Thymus (tissue), 14 donors: ENCODE measurements around the gene PCDHB6. TPM values are rescaled to one million over a fixed set of nuclear protein-coding genes. Genes with fewer than 3 reads are reported as not detected.
"Not testable (repeated sequence)": the region's sequence is repeated elsewhere in the genome, so short reads cannot be mapped to it uniquely, and the experiment has no call there.

ENCODE experiments used
- DNase-seq, 9 donors: peaks; one replicate each; pipeline ENCODE4 v3.0.0-alpha.2; 2013; ENCODE audit warnings: low spot score in 9 of 9, low read depth in 6 of 9, missing footprints in 1 of 9
- H3K27ac ChIP-seq, 2 donors: one replicate each; pipeline ENCODE4 v1.5.1; 2013; ENCODE audit warnings: control low read depth in 1 of 2, low read depth in 1 of 2, low read length in 1 of 2, mild to moderate bottlenecking in 1 of 2, moderate library complexity in 1 of 2
- H3K27me3 ChIP-seq, 2 donors: one replicate each; pipeline ENCODE4 v1.5.1; 2013; ENCODE audit warnings: low read length in 1 of 2; ENCODE audit not compliant: control insufficient read depth in 2 of 2, insufficient read depth in 1 of 2
- H3K36me3 ChIP-seq, 2 donors: one replicate each; pipeline ENCODE4 v1.5.1; 2013; ENCODE audit warnings: low read length in 1 of 2, mild to moderate bottlenecking in 1 of 2, moderate library complexity in 1 of 2; ENCODE audit not compliant: control insufficient read depth in 2 of 2, insufficient read depth in 2 of 2
- H3K4me1 ChIP-seq, 2 donors: one replicate each; pipeline ENCODE4 v1.5.1; 2013; ENCODE audit warnings: low read length in 2 of 2; ENCODE audit not compliant: control insufficient read depth in 2 of 2, insufficient read depth in 2 of 2
- H3K4me3 ChIP-seq, 2 donors: one replicate each; pipeline ENCODE4 v1.5.1; 2013; ENCODE audit warnings: low read length in 2 of 2, control low read depth in 1 of 2, mild to moderate bottlenecking in 1 of 2
- H3K9me3 ChIP-seq, 2 donors: one replicate each; pipeline ENCODE4 v1.5.1; 2013; ENCODE audit warnings: low read length in 1 of 2, mild to moderate bottlenecking in 1 of 2; ENCODE audit not compliant: control insufficient read depth in 2 of 2, insufficient read depth in 1 of 2
- WGBS: extraction: QIAGEN DNeasy Blood & Tissue Kit; methylation state at CpG from one replicate; pipeline ENCODE4 v1.1.7; 2013; 5-methylcytosine and 5-hydroxymethylcytosine counted together
- long read RNA-seq, 10 donors: transcript quantifications; one replicate each; lab custom pipeline, GENCODE V29; 2026
- polyA plus RNA-seq: library from polyadenylated mRNA; stranded (reverse); fragments of 200-250 nt; gene quantifications from one replicate; pipeline ENCODE4 v1.2.3, GENCODE V29; 2013
- total RNA-seq: library from RNA; stranded (reverse); fragments of 120-200 nt; gene quantifications from one replicate; pipeline ENCODE4 v1.2.4, GENCODE V29; 2013
- donor health status: healthy.

The PCDHB6 gene
- 0.09 TPM for total RNA-seq
- polyA plus RNA-seq, result 0.23 TPM
- long read RNA-seq, donor 1, result 0 reads
- long read RNA-seq, donor 2, result 0 reads
- long read RNA-seq, donor 3, result 0 reads
- long read RNA-seq, donor 4, result 0 reads
- long read RNA-seq, donor 5, partial matches to known transcripts, result 0 of 1 reads
- long read RNA-seq, donor 5, other reads (novel, unspliced or antisense), result 0 of 1 reads
- long read RNA-seq, donor 6, partial matches to known transcripts, result 0 of 1 reads
- long read RNA-seq, donor 6, other reads (novel, unspliced or antisense), result 0 of 1 reads
- long read RNA-seq, donor 7, result 0 reads
- long read RNA-seq, donor 8, result 0 reads
- long read RNA-seq, donor 9, partial matches to known transcripts, result 0 of 1 reads
- long read RNA-seq, donor 9, other reads (novel, unspliced or antisense), result 0 of 1 reads
- long read RNA-seq, donor 10, result 0 reads

GRCh38 chr5:141149812-141150211 lies at the start of gene PCDHB6:
TSS of gene PCDHB6 (plus strand) at chr5:141150057. CDS start at chr5:141150258, 201 bp downstream.
- no peak within 1 kb of the TSS for H3K4me3 ChIP-seq
- H3K4me1 ChIP-seq, result no peaks in the 10 kb centered on the region
- H3K9me3 ChIP-seq, result peaks cover 0 to 2% of the 10 kb centered on the region in 2 donors
- H3K27me3 ChIP-seq, result peaks cover 0 to 16% of the 10 kb centered on the region in 2 donors
- WGBS, result 22% methylated on average over 18 of the region's 18 CpGs
- no peak for DNase-seq
- H3K27ac ChIP-seq, result no peak within 1 kb of the TSS
- H3K36me3 ChIP-seq, result no peaks in the 10 kb centered on the region

- H3K4me3 ChIP-seq, result no peak within 1 kb of the TSS
- no peak within 1 kb of the TSS for H3K27ac ChIP-seq
- peaks cover 0 to 14% of the 10 kb centered on the region in 2 donors for H3K27me3 ChIP-seq
- H3K4me1 ChIP-seq, result no peaks in the 10 kb centered on the region
- H3K36me3 ChIP-seq, result no peaks in the 10 kb centered on the region
- WGBS, result 26% methylated on average over 19 of the region's 19 CpGs
- peaks cover 0 to 3% of the 10 kb centered on the region in 2 donors for H3K9me3 ChIP-seq
- peak in 1 of 9 donors; percentile 8 for DNase-seq
Measured at GRCh38 chr5:141100243-141100805, 49.5 kb upstream of the PCDHB6 start, which contains the start of gene PCDHB3. TSS of gene PCDHB3 (plus strand) at chr5:141100473. CDS start at chr5:141100650, 177 bp downstream.

- 52% methylated on average over 20 of the region's 20 CpGs for WGBS
- peaks cover 0 to 3% of the 10 kb centered on the region in 2 donors for H3K9me3 ChIP-seq
- no peak overlapping the region for H3K27ac ChIP-seq
- H3K4me1 ChIP-seq, result no peaks in the 10 kb centered on the region
- H3K4me3 ChIP-seq, result no peak overlapping the region
- peaks cover 0 to 10% of the 10 kb centered on the region in 2 donors for H3K27me3 ChIP-seq
- no peaks in the 10 kb centered on the region for H3K36me3 ChIP-seq
- no peak for DNase-seq
Measured at GRCh38 chr5:141101059-141101458, 48.8 kb upstream of the PCDHB6 start.

GRCh38 chr5:141102070-141102469 lies 47.8 kb upstream of the PCDHB6 start:
- not testable (repeated sequence) for H3K4me3 ChIP-seq, H3K36me3 ChIP-seq, H3K9me3 ChIP-seq, H3K4me1 ChIP-seq, H3K27ac ChIP-seq, DNase-seq
- H3K27me3 ChIP-seq, result peaks cover 0 to 10% of the 10 kb centered on the region in 2 donors
- 54% methylated on average over 39 of the region's 39 CpGs for WGBS

GRCh38 chr5:141102471-141102870 lies 47.4 kb upstream of the PCDHB6 start:
- H3K4me3 ChIP-seq, H3K4me1 ChIP-seq, DNase-seq, H3K27ac ChIP-seq, H3K36me3 ChIP-seq, H3K9me3 ChIP-seq: not testable (repeated sequence)
- WGBS, result 57% methylated on average over 31 of the region's 38 CpGs
- H3K27me3 ChIP-seq, result peaks cover 0 to 10% of the 10 kb centered on the region in 2 donors

- 90% methylated on average over 2 of the region's 2 CpGs for WGBS
- H3K4me1 ChIP-seq, result no peaks in the 10 kb centered on the region
- H3K4me3 ChIP-seq, result no peak overlapping the region
- H3K27ac ChIP-seq, result no peak overlapping the region
- DNase-seq, result no peak
- no peaks in the 10 kb centered on the region for H3K36me3 ChIP-seq
- peaks cover 0 to 9% of the 10 kb centered on the region in 2 donors for H3K27me3 ChIP-seq
- H3K9me3 ChIP-seq, result peaks cover 0 to 1% of the 10 kb centered on the region in 2 donors
Measured at GRCh38 chr5:141105350-141105749, 44.5 kb upstream of the PCDHB6 start.

GRCh38 chr5:141119250-141119649 lies 30.6 kb upstream of the PCDHB6 start:
- Histone ChIP-seq H3K4me1 (no peaks in the 10 kb centered on the region), H3K27ac (no peak overlapping the region), H3K4me3 (no peak overlapping the region), H3K9me3 (peaks cover 0 to 3% of the 10 kb centered on the region in 2 donors), H3K27me3 (peaks cover 0 to 10% of the 10 kb centered on the region in 2 donors), H3K36me3 (no peaks in the 10 kb centered on the region)
- DNase-seq, result no peak
- 47% methylated on average over 2 of the region's 2 CpGs for WGBS

GRCh38 chr5:141121563-141121962 lies 28.3 kb upstream of the PCDHB6 start, which contains the start of gene PCDHB4:
TSS of gene PCDHB4 (plus strand) at chr5:141121818. CDS start at chr5:141121999, 181 bp downstream.
- 26% methylated on average over 16 of the region's 16 CpGs for WGBS
- no peak within 1 kb of the TSS for H3K4me3 ChIP-seq
- DNase-seq, result peak in 1 of 9 donors; percentile 1
- H3K36me3 ChIP-seq, result no peaks in the 10 kb centered on the region
- peaks cover 0 to 10% of the 10 kb centered on the region in 2 donors for H3K27me3 ChIP-seq
- H3K4me1 ChIP-seq, result no peaks in the 10 kb centered on the region
- H3K9me3 ChIP-seq, result peaks cover 0 to 3% of the 10 kb centered on the region in 2 donors
- no peak within 1 kb of the TSS for H3K27ac ChIP-seq

GRCh38 chr5:141121985-141122384 lies 27.9 kb upstream of the PCDHB6 start:
- 49% methylated on average over 12 of the region's 12 CpGs for WGBS
- peaks cover 0 to 3% of the 10 kb centered on the region in 2 donors for H3K9me3 ChIP-seq
- H3K36me3 ChIP-seq, result no peaks in the 10 kb centered on the region
- H3K4me3 ChIP-seq, result no peak overlapping the region
- no peak for DNase-seq
- H3K4me1 ChIP-seq, result no peaks in the 10 kb centered on the region
- peaks cover 0 to 10% of the 10 kb centered on the region in 2 donors for H3K27me3 ChIP-seq
- no peak overlapping the region for H3K27ac ChIP-seq
